Loucy (cell line): Measurements from ENCODE around the gene FOXN4.

ENCODE experiments used
- EZH2phosphoT487 ChIP-seq: fragments of 200-600 bp; IDR thresholded peaks from 2 replicates; pipeline ENCODE4 v1.6.1; 2018; ENCODE audit warnings: antibody characterized with exemption, mild to moderate bottlenecking, moderate library complexity, borderline replicate concordance
- TF ChIP-seq, protein P1 (sequence below): fragments of 200-600 bp; sonication (generic); conservative IDR thresholded peaks from 2 replicates; pipeline ENCODE4 v1.5.1; 2014; ENCODE audit warnings: mild to moderate bottlenecking, antibody characterized with exemption, low read length

DNA sequence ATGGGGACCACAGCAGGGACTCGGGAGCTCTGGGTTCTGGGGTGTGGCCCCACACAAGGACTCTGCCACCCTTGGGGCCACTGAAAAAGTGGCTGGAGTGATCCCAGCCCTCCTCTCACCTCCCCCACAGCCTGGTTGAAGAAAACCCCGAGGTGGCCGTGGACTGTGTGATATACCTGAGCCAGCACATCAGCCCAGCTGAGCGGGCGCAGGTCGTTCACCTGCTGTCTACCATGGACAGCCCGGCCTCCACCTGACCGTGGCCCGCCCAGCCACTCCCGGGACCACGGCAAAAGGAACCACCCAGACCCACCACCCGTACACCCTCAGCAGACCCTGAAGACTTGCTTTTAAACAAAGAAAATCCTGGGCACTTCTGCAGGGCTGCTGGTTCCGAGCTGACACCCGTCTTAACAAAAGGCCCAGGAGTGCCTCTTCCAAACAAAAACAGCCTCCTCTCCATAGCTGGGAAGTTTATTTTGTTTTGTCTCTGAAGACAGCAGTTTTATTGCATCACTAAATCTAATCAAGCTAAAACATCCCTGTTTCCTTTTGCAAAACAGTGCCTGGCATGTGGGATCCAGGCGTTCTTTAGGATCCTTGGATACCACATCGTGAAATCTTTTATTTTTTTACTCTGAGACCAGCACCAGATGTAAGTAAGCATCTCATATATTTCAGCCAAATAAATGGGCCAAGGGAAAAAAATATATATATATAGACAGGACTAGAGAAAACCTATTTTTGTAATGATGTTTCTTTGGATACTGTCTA lies 42.8 kb downstream of the FOXN4 start:
- TF ChIP-seq, protein P1, sequence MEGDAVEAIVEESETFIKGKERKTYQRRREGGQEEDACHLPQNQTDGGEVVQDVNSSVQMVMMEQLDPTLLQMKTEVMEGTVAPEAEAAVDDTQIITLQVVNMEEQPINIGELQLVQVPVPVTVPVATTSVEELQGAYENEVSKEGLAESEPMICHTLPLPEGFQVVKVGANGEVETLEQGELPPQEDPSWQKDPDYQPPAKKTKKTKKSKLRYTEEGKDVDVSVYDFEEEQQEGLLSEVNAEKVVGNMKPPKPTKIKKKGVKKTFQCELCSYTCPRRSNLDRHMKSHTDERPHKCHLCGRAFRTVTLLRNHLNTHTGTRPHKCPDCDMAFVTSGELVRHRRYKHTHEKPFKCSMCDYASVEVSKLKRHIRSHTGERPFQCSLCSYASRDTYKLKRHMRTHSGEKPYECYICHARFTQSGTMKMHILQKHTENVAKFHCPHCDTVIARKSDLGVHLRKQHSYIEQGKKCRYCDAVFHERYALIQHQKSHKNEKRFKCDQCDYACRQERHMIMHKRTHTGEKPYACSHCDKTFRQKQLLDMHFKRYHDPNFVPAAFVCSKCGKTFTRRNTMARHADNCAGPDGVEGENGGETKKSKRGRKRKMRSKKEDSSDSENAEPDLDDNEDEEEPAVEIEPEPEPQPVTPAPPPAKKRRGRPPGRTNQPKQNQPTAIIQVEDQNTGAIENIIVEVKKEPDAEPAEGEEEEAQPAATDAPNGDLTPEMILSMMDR: no peak
- no peak for TF ChIP-seq EZH2phosphoT487
